ENCODE measurements around the gene MYL3. TPM values are rescaled to one million over a fixed set of nuclear protein-coding genes. Genes with fewer than 3 reads are reported as not detected.

Gene MYL3
- total and polyA plus RNA-seq, 2 of the 4 experiments (the other 2 are of a cell fraction) = 0.09 TPM; not detected in 1

GRCh38 chr3:46820852-46821251 lies 42.4 kb downstream of the MYL3 start:
- intact Hi-C loops (cut with micrococcal nuclease) (no loop called here), in situ Hi-C loops (cut with MboI; ENCODE audit: low sequenced_read_pairs) (no loop called here), dilution Hi-C loops (cut with HindIII; ENCODE audit: low sequenced_read_pairs, unreplicated experiment) (no loop called here)
- Histone ChIP-seq H2BK15ac (ENCODE audit: low read depth, low read length) (no peak overlapping the region), H3K18ac (ENCODE audit: low read depth, low read length) (no peak overlapping the region), H3K9me3 (ENCODE audit: control insufficient read depth, insufficient read depth, low read length) (no peaks in the 10 kb centered on the region; the same call in 1 of the 2 replicates), H2BK20ac (ENCODE audit: low read depth, low read length) (no peak overlapping the region), H3K79me1 (ENCODE audit: low read depth in 1 of 2, low read length in 2 of 2) (no peaks in the 10 kb centered on the region), H3K9me1 (ENCODE audit: insufficient read depth, low read length) (no peaks in the 10 kb centered on the region), H3K9ac (ENCODE audit: low read depth, low read length) (no peak overlapping the region), H2AK5ac (ENCODE audit: low read depth, low read length) (no peak overlapping the region), H3K4me1 (ENCODE audit: control insufficient read depth, insufficient read depth, low read length) (no peaks in the 10 kb centered on the region), H3K23ac (ENCODE audit: low read depth, low read length) (no peak overlapping the region), H4K91ac (ENCODE audit: insufficient read depth, low read depth, low read length) (no peak overlapping the region), H3K4me3 (ENCODE audit: insufficient read depth, low read depth, low read length) (no peak overlapping the region), H2BK5ac (ENCODE audit: low read depth, low read length, poor library complexity, severe bottlenecking) (no peak overlapping the region), H4K8ac (ENCODE audit: low read depth in 2 of 2, low read length in 2 of 2) (no peak overlapping the region), H4K5ac (ENCODE audit: low read depth, low read length) (no peak overlapping the region), H3K4ac (ENCODE audit: low read depth, low read length) (no peak overlapping the region), H2AFZ (replicated peaks; ENCODE audit: low read length, poor library complexity) (no peak overlapping the region), H2BK120ac (ENCODE audit: low read depth, low read length) (no peak overlapping the region), H3K56ac (ENCODE audit: extremely low read depth, insufficient read depth, low read length) (no peak overlapping the region), H3K14ac (replicated peaks; ENCODE audit: low read depth, low read length) (no peak overlapping the region), H3K4me2 (ENCODE audit: low read depth, low read length) (no peak overlapping the region), H2AK9ac (replicated peaks; ENCODE audit: low read depth, low read length, poor library complexity) (no peak overlapping the region), H3K36me3 (ENCODE audit: control insufficient read depth, insufficient read depth, low read length) (no peaks in the 10 kb centered on the region), H3K27ac (ENCODE audit: insufficient read depth, low read length) (no peak overlapping the region), H3K27me3 (ENCODE audit: control insufficient read depth, insufficient read depth, low read length) (peaks cover 8% of the 10 kb centered on the region; the same call in 1 of the 2 replicates), H4K20me1 (ENCODE audit: insufficient read depth, low read length) (no peaks in the 10 kb centered on the region)
- POLR2A ChIA-PET (ENCODE audit: unreplicated experiment) = no interaction called here
- CTCF ChIA-PET = no interaction called here
- BruUV-seq (replicated peaks) = no TSS peak
- TF ChIP-seq CTCF (conservative IDR thresholded peaks at IDR 0.05; ENCODE audit: low read depth, low read length) = no peak
- TF ChIP-seq RFX5 (IDR thresholded peaks at IDR 0.05; ENCODE audit: low read depth, low read length) = no peak
- no peak for TF ChIP-seq SMC3 (IDR thresholded peaks at IDR 0.05; ENCODE audit: low read depth, low read length)
- TF ChIP-seq MAZ (IDR thresholded peaks at IDR 0.05; ENCODE audit: borderline replicate concordance, low read depth, low read length) = no peak
- TF ChIP-seq ELK1 (IDR thresholded peaks at IDR 0.05; ENCODE audit: borderline replicate concordance, low read depth, low read length) = no peak
- TF ChIP-seq FOS (IDR thresholded peaks at IDR 0.05; ENCODE audit: low read depth, low read length) = no peak
- no peak for ATAC-seq (ENCODE audit: low read depth)
- no peak for DNase-seq
